SK-N-SH (cell line): ENCODE data around the gene PDE9A. TPM values are rescaled to one million over a fixed set of nuclear protein-coding genes. Genes with fewer than 3 reads are reported as not detected.

ENCODE experiments used
- CTCF ChIA-PET: fragments of 300-600, 350-600 bp; formaldehyde crosslinking; extraction: SDS; loops from one replicate; lab custom pipeline; 2021; lab: Yijun Ruan, JAX
- POLR2A ChIA-PET: fragments of 350-600 bp; sonication (Branson Sonifier 250); formaldehyde crosslinking; extraction: SDS; loops from one replicate; lab custom pipeline; 2020; ENCODE audit warnings: antibody characterized with exemption, inconsistent platforms; lab: Yijun Ruan, JAX
- DNase-seq: peaks from one replicate; pipeline ENCODE4 v3.0.0; 2012
- H2AFZ ChIP-seq: fragments of 200-600 bp; sonication (generic); 2 replicates; pipeline ENCODE4 v1.8.1; 2016; ENCODE audit warnings: antibody characterized with exemption, mild to moderate bottlenecking, low read depth
- H3F3A ChIP-seq: fragments of 200-600 bp; sonication (generic); replicated peaks from 2 replicates; pipeline ENCODE3; 2016; ENCODE audit warnings: antibody characterized with exemption, mild to moderate bottlenecking; ENCODE audit not compliant: insufficient read depth
- H3K27ac ChIP-seq, 2 experiments: fragments of 200-500 bp in 1 of 2; fragments of 200-600 bp in 1 of 2; sonication (Bioruptor generic) in 1 of 2; sonication (generic), shearing (Covaris generic) in 1 of 2; 2 replicates each; pipeline versions ENCODE4 v1.5.1 to v1.6.1; 2014 to 2016; ENCODE audit warnings: low read depth in 2 of 2, inconsistent platforms in 1 of 2, low read length in 1 of 2, mild to moderate bottlenecking in 1 of 2, mixed read lengths in 1 of 2
- H3K27me3 ChIP-seq: fragments of 200-600 bp; sonication (generic), shearing (Covaris generic); 2 replicates; pipeline ENCODE4 v1.6.1; 2016; ENCODE audit warnings: mixed run types; ENCODE audit not compliant: insufficient read depth
- H3K36me3 ChIP-seq, 2 experiments: fragments of 200-500 bp in 1 of 2; fragments of 200-600 bp in 1 of 2; sonication (Bioruptor generic) in 1 of 2; sonication (generic) in 1 of 2; replicated peaks in 1 of 2; 2 replicates each; pipeline versions ENCODE3 to v1.5.1; 2014 to 2016; ENCODE audit warnings: low read length in 1 of 2, mild to moderate bottlenecking in 1 of 2; ENCODE audit not compliant: insufficient read depth in 2 of 2, control insufficient read depth in 1 of 2
- H3K4me1 ChIP-seq, 2 experiments: fragments of 200-500 bp in 1 of 2; fragments of 200-600 bp in 1 of 2; sonication (Bioruptor generic) in 1 of 2; sonication (generic), shearing (Covaris generic) in 1 of 2; 2 replicates each; pipeline versions ENCODE4 v1.5.1 to v1.6.1; 2014 to 2016; ENCODE audit warnings: low read depth in 1 of 2, low read length in 1 of 2, mixed run types in 1 of 2; ENCODE audit not compliant: insufficient read depth in 2 of 2, control insufficient read depth in 1 of 2
- H3K4me2 ChIP-seq: fragments of 200-600 bp; sonication (generic), shearing (Covaris generic); 2 replicates; pipeline ENCODE4 v1.6.1; 2017; ENCODE audit warnings: mixed run types
- H3K4me3 ChIP-seq, 2 experiments: fragments of 200-500 bp in 1 of 2; fragments of 200-600 bp in 1 of 2; sonication (Bioruptor generic) in 1 of 2; sonication (generic), shearing (Covaris generic) in 1 of 2; 2 replicates each; pipeline versions ENCODE4 v1.5.1 to v1.8.1; 2014 to 2016; ENCODE audit warnings: low read depth in 2 of 2, inconsistent platforms in 1 of 2, low read length in 1 of 2, mild to moderate bottlenecking in 1 of 2, mixed read lengths in 1 of 2, moderate library complexity in 1 of 2
- H3K79me2 ChIP-seq: fragments of 200-600 bp; sonication (generic); 2 replicates; pipeline ENCODE4 v1.8.1; 2017; ENCODE audit warnings: mild to moderate bottlenecking; ENCODE audit not compliant: insufficient read depth
- H3K9ac ChIP-seq: fragments of 200-600 bp; sonication (generic); 2 replicates; pipeline ENCODE4 v1.6.1; 2017; ENCODE audit warnings: mixed run types
- H3K9me2 ChIP-seq: fragments of 200-600 bp; sonication (generic); 2 replicates; pipeline ENCODE4 v1.6.1; 2017; ENCODE audit warnings: mixed run types
- H3K9me3 ChIP-seq: fragments of 200-600 bp; sonication (generic); 2 replicates; pipeline ENCODE4 v1.6.1; 2017; ENCODE audit warnings: mixed run types, mild to moderate bottlenecking, moderate library complexity
- H4K20me1 ChIP-seq: fragments of 200-600 bp; sonication (generic); 2 replicates; pipeline ENCODE4 v1.6.1; 2017; ENCODE audit warnings: mild to moderate bottlenecking, mixed run types; ENCODE audit not compliant: insufficient read depth
- CHD2 ChIP-seq: fragments of 150-350 bp; IDR thresholded peaks from 2 replicates; pipeline ENCODE4 v1.6.1; 2018; ENCODE audit warnings: low read length; ENCODE audit not compliant: partially characterized antibody
- ELF1 ChIP-seq: IDR thresholded peaks from 2 replicates; pipeline ENCODE4 v1.4.0; 2012
- EP300 ChIP-seq, 2 experiments: IDR thresholded peaks; 2 replicates each; pipeline versions ENCODE4 v1.4.0 to v1.6.1; 2012; ENCODE audit warnings: borderline replicate concordance in 1 of 2, low read depth in 1 of 2, low read length in 1 of 2
- GABPA ChIP-seq: IDR thresholded peaks from 2 replicates; pipeline ENCODE4 v1.4.0; 2012; ENCODE audit warnings: low read depth, mild to moderate bottlenecking
- JUND ChIP-seq: IDR thresholded peaks from 2 replicates; pipeline ENCODE4 v1.4.0; 2012
- NRF1 ChIP-seq: IDR thresholded peaks from 2 replicates; pipeline ENCODE4 v1.6.1; 2012; ENCODE audit warnings: low read depth, mild to moderate bottlenecking, low read length
- POLR2AphosphoS5 ChIP-seq: IDR thresholded peaks from 2 replicates; pipeline ENCODE4 v1.6.1; 2012; ENCODE audit warnings: low read depth, low read length
- RFX5 ChIP-seq: IDR thresholded peaks from 2 replicates; pipeline ENCODE4 v1.6.1; 2012; ENCODE audit warnings: mild to moderate bottlenecking, improper control_type of control experiment, low read length
- RXRA ChIP-seq: IDR thresholded peaks from 2 replicates; pipeline ENCODE4 v1.4.0; 2012; ENCODE audit warnings: low read depth, mild to moderate bottlenecking, borderline replicate concordance
- SMC3 ChIP-seq: IDR thresholded peaks from 2 replicates; pipeline ENCODE4 v1.6.1; 2012; ENCODE audit warnings: low read depth, low read length, improper control_type of control experiment
- WGBS: methylation state at CpG from one replicate; pipeline ENCODE4 v1.1.6; 2017; ENCODE audit warnings: low lambda C conversion rate; 5-methylcytosine and 5-hydroxymethylcytosine counted together
- polyA plus RNA-seq, 3 experiments: library from polyadenylated mRNA; depleted of rRNA; stranded (reverse); fragments of >200 nt; gene quantifications; 2 replicates each; pipeline ENCODE4 v1.2.3, GENCODE V29; 2012
- TF ChIP-seq, protein P1 (sequence below): IDR thresholded peaks from 2 replicates; pipeline ENCODE4; 2012
- TF ChIP-seq, protein P2 (sequence below): IDR thresholded peaks from 2 replicates; pipeline ENCODE4 v1.4.0; 2012; ENCODE audit warnings: low read depth, borderline replicate concordance
- TF ChIP-seq, protein P3 (sequence below): fragments of 150-350 bp; IDR thresholded peaks from 2 replicates; pipeline ENCODE4 v1.6.1; 2016; ENCODE audit warnings: mild to moderate bottlenecking, low read depth, low read length
- TF ChIP-seq, protein P4 (sequence below): IDR thresholded peaks from 2 replicates; pipeline ENCODE4 v1.6.1; 2012; ENCODE audit warnings: mild to moderate bottlenecking, low read depth, low read length, moderate library complexity

The PDE9A gene
- polyA plus RNA-seq, 1 of the 3 experiments (the other 2 are of a cell fraction) = 0.28 TPM

DNA sequence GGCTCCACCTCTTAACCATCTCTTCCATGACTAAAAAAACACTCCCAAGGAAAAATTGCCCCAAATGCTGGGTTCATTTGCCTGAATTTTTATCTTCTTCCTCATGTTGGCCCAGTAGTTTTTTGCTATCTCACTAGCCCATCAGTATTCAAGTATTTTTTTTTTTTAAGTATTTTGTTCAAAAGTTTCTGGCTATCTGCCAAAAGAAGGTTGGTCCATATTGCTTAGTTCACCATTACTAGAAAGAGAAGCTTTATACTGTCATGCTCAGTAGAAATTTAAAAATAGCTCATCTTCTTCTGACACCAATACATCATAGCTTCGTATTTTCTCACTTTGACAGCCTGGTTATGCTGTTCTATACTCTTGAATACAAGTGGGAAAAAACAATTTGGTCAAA lies 41.0 kb upstream of the PDE9A start:
- H2AFZ ChIP-seq = no peak overlapping the region
- H3K4me1 ChIP-seq = peaks cover 0 to 6% of the 10 kb centered on the region in 2 experiments; a peak in 1 of 4 replicates
- H3K79me2 ChIP-seq = no peaks in the 10 kb centered on the region
- no peak overlapping the region for H3K4me2 ChIP-seq
- H3K9me2 ChIP-seq = no peaks in the 10 kb centered on the region
- TF ChIP-seq POLR2AphosphoS5 (no peak), EP300 (IDR thresholded peaks at IDR 0.05; ENCODE audit: borderline replicate concordance in 1 of 2, low read depth in 1 of 2, low read length in 1 of 2) (no peak), ELF1 (no peak), RFX5 (no peak), SMC3 (no peak), NRF1 (no peak), RXRA (no peak), GABPA (no peak), JUND (no peak), CHD2 (no peak)
- TF ChIP-seq, protein P1, sequence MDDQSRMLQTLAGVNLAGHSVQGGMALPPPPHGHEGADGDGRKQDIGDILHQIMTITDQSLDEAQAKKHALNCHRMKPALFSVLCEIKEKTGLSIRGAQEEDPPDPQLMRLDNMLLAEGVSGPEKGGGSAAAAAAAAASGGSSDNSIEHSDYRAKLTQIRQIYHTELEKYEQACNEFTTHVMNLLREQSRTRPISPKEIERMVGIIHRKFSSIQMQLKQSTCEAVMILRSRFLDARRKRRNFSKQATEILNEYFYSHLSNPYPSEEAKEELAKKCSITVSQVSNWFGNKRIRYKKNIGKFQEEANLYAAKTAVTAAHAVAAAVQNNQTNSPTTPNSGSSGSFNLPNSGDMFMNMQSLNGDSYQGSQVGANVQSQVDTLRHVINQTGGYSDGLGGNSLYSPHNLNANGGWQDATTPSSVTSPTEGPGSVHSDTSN = no peak
- TF ChIP-seq, protein P2, sequence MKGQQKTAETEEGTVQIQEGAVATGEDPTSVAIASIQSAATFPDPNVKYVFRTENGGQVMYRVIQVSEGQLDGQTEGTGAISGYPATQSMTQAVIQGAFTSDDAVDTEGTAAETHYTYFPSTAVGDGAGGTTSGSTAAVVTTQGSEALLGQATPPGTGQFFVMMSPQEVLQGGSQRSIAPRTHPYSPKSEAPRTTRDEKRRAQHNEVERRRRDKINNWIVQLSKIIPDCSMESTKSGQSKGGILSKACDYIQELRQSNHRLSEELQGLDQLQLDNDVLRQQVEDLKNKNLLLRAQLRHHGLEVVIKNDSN = no peak
- TF ChIP-seq, protein P3, sequence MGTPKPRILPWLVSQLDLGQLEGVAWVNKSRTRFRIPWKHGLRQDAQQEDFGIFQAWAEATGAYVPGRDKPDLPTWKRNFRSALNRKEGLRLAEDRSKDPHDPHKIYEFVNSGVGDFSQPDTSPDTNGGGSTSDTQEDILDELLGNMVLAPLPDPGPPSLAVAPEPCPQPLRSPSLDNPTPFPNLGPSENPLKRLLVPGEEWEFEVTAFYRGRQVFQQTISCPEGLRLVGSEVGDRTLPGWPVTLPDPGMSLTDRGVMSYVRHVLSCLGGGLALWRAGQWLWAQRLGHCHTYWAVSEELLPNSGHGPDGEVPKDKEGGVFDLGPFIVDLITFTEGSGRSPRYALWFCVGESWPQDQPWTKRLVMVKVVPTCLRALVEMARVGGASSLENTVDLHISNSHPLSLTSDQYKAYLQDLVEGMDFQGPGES = no peak
- TF ChIP-seq, protein P4, sequence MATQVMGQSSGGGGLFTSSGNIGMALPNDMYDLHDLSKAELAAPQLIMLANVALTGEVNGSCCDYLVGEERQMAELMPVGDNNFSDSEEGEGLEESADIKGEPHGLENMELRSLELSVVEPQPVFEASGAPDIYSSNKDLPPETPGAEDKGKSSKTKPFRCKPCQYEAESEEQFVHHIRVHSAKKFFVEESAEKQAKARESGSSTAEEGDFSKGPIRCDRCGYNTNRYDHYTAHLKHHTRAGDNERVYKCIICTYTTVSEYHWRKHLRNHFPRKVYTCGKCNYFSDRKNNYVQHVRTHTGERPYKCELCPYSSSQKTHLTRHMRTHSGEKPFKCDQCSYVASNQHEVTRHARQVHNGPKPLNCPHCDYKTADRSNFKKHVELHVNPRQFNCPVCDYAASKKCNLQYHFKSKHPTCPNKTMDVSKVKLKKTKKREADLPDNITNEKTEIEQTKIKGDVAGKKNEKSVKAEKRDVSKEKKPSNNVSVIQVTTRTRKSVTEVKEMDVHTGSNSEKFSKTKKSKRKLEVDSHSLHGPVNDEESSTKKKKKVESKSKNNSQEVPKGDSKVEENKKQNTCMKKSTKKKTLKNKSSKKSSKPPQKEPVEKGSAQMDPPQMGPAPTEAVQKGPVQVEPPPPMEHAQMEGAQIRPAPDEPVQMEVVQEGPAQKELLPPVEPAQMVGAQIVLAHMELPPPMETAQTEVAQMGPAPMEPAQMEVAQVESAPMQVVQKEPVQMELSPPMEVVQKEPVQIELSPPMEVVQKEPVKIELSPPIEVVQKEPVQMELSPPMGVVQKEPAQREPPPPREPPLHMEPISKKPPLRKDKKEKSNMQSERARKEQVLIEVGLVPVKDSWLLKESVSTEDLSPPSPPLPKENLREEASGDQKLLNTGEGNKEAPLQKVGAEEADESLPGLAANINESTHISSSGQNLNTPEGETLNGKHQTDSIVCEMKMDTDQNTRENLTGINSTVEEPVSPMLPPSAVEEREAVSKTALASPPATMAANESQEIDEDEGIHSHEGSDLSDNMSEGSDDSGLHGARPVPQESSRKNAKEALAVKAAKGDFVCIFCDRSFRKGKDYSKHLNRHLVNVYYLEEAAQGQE = no peak
- no peaks in the 10 kb centered on the region for H3F3A ChIP-seq
- no peak overlapping the region for H3K4me3 ChIP-seq
- DNase-seq = no peak
- no peak overlapping the region for H3K9ac ChIP-seq
- no peaks in the 10 kb centered on the region for H3K27me3 ChIP-seq
- ChIA-PET POLR2A (no interaction called here), CTCF (interaction anchor here (1.4 kb wide), 1 partner anchor 30 kb away, joined by 4 read pairs; no protein-coding TSS in a partner anchor)
- H3K9me3 ChIP-seq = no peaks in the 10 kb centered on the region
- H4K20me1 ChIP-seq = no peaks in the 10 kb centered on the region
- H3K27ac ChIP-seq = no peak overlapping the region
- H3K36me3 ChIP-seq = no peaks in the 10 kb centered on the region
- 14% methylated on average over 1 of the region's 1 CpG for WGBS
